ENCODE results near the gene FRMPD1.

The FRMPD1 gene

DNA sequence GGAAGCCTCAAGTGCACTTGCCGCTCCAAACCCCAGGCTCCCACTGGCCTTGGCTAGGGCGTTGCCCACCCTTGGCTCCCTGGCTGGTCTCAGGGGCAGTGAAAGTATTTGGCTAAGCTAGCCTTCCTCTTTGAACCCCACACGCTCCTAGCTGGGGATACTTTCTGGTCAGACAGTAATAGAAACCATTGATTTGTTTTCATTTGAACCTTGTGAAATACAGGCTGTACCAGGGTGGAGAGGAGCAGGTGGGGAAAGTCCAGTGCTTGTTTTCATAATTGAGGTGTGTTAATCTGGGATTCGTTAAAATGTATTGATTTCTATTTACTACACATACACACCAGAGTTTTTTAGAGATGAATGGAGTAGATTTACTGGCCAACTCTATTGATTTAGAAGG is 57.0 kb downstream of the FRMPD1 start (continued):
- TF ChIP-seq, protein P1, sequence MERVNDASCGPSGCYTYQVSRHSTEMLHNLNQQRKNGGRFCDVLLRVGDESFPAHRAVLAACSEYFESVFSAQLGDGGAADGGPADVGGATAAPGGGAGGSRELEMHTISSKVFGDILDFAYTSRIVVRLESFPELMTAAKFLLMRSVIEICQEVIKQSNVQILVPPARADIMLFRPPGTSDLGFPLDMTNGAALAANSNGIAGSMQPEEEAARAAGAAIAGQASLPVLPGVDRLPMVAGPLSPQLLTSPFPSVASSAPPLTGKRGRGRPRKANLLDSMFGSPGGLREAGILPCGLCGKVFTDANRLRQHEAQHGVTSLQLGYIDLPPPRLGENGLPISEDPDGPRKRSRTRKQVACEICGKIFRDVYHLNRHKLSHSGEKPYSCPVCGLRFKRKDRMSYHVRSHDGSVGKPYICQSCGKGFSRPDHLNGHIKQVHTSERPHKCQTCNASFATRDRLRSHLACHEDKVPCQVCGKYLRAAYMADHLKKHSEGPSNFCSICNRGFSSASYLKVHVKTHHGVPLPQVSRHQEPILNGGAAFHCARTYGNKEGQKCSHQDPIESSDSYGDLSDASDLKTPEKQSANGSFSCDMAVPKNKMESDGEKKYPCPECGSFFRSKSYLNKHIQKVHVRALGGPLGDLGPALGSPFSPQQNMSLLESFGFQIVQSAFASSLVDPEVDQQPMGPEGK (CRISPR knock-in tag; IDR thresholded peaks at IDR 0.05; ENCODE audit: borderline replicate concordance) = no peak
- TF ChIP-seq ZC3H10 (CRISPR knock-in tag; IDR thresholded peaks at IDR 0.05) (no peak), TOX (CRISPR knock-in tag; IDR thresholded peaks at IDR 0.05; ENCODE audit: borderline replicate concordance) (no peak), ZFP30 (CRISPR knock-in tag; IDR thresholded peaks at IDR 0.05) (no peak)

- TF ChIP-seq, protein P2, sequence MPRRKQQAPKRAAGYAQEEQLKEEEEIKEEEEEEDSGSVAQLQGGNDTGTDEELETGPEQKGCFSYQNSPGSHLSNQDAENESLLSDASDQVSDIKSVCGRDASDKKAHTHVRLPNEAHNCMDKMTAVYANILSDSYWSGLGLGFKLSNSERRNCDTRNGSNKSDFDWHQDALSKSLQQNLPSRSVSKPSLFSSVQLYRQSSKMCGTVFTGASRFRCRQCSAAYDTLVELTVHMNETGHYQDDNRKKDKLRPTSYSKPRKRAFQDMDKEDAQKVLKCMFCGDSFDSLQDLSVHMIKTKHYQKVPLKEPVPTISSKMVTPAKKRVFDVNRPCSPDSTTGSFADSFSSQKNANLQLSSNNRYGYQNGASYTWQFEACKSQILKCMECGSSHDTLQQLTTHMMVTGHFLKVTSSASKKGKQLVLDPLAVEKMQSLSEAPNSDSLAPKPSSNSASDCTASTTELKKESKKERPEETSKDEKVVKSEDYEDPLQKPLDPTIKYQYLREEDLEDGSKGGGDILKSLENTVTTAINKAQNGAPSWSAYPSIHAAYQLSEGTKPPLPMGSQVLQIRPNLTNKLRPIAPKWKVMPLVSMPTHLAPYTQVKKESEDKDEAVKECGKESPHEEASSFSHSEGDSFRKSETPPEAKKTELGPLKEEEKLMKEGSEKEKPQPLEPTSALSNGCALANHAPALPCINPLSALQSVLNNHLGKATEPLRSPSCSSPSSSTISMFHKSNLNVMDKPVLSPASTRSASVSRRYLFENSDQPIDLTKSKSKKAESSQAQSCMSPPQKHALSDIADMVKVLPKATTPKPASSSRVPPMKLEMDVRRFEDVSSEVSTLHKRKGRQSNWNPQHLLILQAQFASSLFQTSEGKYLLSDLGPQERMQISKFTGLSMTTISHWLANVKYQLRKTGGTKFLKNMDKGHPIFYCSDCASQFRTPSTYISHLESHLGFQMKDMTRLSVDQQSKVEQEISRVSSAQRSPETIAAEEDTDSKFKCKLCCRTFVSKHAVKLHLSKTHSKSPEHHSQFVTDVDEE (CRISPR knock-in tag; IDR thresholded peaks at IDR 0.05) = no peak
- TF ChIP-seq ZC3H10 (CRISPR knock-in tag; IDR thresholded peaks at IDR 0.05) (no peak), ZNF565 (CRISPR knock-in tag; conservative IDR thresholded peaks at IDR 0.05; ENCODE audit: low read depth) (no peak), GLIS3 (CRISPR knock-in tag; IDR thresholded peaks at IDR 0.05) (no peak), TCF4 (CRISPR knock-in tag; IDR thresholded peaks at IDR 0.05; ENCODE audit: borderline replicate concordance) (no peak), SNAI2 (CRISPR knock-in tag; IDR thresholded peaks at IDR 0.05) (no peak), ISL1 (CRISPR knock-in tag; IDR thresholded peaks at IDR 0.05) (no peak), CSDC2 (CRISPR knock-in tag; IDR thresholded peaks at IDR 0.05) (no peak), ZFP30 (CRISPR knock-in tag; IDR thresholded peaks at IDR 0.05) (no peak), TOX (CRISPR knock-in tag; IDR thresholded peaks at IDR 0.05; ENCODE audit: borderline replicate concordance) (no peak)
- TF ChIP-seq, protein P1 (CRISPR knock-in tag; IDR thresholded peaks at IDR 0.05; ENCODE audit: borderline replicate concordance) = no peak
- ATAC-seq = no peak
Measured at GRCh38 chr9:37710046-37710445, 59.3 kb downstream of the FRMPD1 start.

- TF ChIP-seq ZFP3 (CRISPR knock-in tag; IDR thresholded peaks at IDR 0.05) (no peak), GLIS3 (CRISPR knock-in tag; IDR thresholded peaks at IDR 0.05) (no peak), ESRRG (CRISPR knock-in tag; IDR thresholded peaks at IDR 0.05) (no peak), PPARA (CRISPR knock-in tag; IDR thresholded peaks at IDR 0.05; ENCODE audit: borderline replicate concordance) (no peak), TOX (CRISPR knock-in tag; IDR thresholded peaks at IDR 0.05; ENCODE audit: borderline replicate concordance) (no peak), ZNF8 (CRISPR knock-in tag; IDR thresholded peaks at IDR 0.05) (no peak), ARNTL (CRISPR knock-in tag; IDR thresholded peaks at IDR 0.05; ENCODE audit: borderline replicate concordance, low read depth) (no peak), ZNF565 (CRISPR knock-in tag; conservative IDR thresholded peaks at IDR 0.05; ENCODE audit: low read depth) (no peak), RARB (CRISPR knock-in tag; IDR thresholded peaks at IDR 0.05) (no peak)
- TF ChIP-seq, protein P2 (CRISPR knock-in tag; IDR thresholded peaks at IDR 0.05) = no peak
- TF ChIP-seq, protein P3, sequence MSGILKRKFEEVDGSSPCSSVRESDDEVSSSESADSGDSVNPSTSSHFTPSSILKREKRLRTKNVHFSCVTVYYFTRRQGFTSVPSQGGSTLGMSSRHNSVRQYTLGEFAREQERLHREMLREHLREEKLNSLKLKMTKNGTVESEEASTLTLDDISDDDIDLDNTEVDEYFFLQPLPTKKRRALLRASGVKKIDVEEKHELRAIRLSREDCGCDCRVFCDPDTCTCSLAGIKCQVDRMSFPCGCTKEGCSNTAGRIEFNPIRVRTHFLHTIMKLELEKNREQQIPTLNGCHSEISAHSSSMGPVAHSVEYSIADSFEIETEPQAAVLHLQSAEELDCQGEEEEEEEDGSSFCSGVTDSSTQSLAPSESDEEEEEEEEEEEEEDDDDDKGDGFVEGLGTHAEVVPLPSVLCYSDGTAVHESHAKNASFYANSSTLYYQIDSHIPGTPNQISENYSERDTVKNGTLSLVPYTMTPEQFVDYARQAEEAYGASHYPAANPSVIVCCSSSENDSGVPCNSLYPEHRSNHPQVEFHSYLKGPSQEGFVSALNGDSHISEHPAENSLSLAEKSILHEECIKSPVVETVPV (CRISPR knock-in tag; IDR thresholded peaks at IDR 0.05) = no peak
- no peak for ATAC-seq
Measured at GRCh38 chr9:37715260-37715659, 64.5 kb downstream of the FRMPD1 start.

Data from SK-N-SH treated with all-trans-retinoic acid at 6 μM for 48 hours (cell line).